Measurements from ENCODE around the gene EVI5.

EVI5 gene

GRCh38 chr1:92505015-92505692 lies 279.8 kb downstream of the EVI5 start:
- no peak for DNase-seq

GRCh38 chr1:92504291-92505014 lies 280.5 kb downstream of the EVI5 start:
- DNase-seq: no peak

GRCh38 chr1:92503926-92504285 lies 281.0 kb downstream of the EVI5 start:
- no peak for DNase-seq

- DNase-seq: no peak
Observed at GRCh38 chr1:92503043-92503925, 281.6 kb downstream of the EVI5 start.

- no peak for DNase-seq
Observed at GRCh38 chr1:92502247-92502646, 282.7 kb downstream of the EVI5 start.

GRCh38 chr1:92500552-92500951 lies 284.4 kb downstream of the EVI5 start:
- DNase-seq: no peak

GRCh38 chr1:92495392-92496063 lies 289.4 kb downstream of the EVI5 start:
- DNase-seq: no peak

GRCh38 chr1:92494485-92495141 lies 290.3 kb downstream of the EVI5 start:
- no peak for DNase-seq

- no peak for DNase-seq
Observed at GRCh38 chr1:92493139-92493538, 291.8 kb downstream of the EVI5 start.

GRCh38 chr1:92488832-92489231 lies 296.1 kb downstream of the EVI5 start:
- no peak for DNase-seq

- DNase-seq: no peak
Observed at GRCh38 chr1:92488416-92488815, 296.5 kb downstream of the EVI5 start.

- DNase-seq: no peak
Observed at GRCh38 chr1:92487078-92487605, 297.8 kb downstream of the EVI5 start.

GRCh38 chr1:92486251-92487077 lies 298.4 kb downstream of the EVI5 start, which contains the start of gene GFI1:
TSS of gene GFI1 (minus strand) at chr1:92486925. CDS start at chr1:92483487, 3,438 bp downstream.
- DNase-seq: peak; percentile 77 to 82

GRCh38 chr1:92485381-92486250 lies 299.3 kb downstream of the EVI5 start:
- DNase-seq: peak; percentile 87 to 92

- peak; percentile 78 to 81 for DNase-seq
Observed at GRCh38 chr1:92484472-92485380, 300.2 kb downstream of the EVI5 start.

GRCh38 chr1:92483610-92484471 lies 301.1 kb downstream of the EVI5 start:
- DNase-seq: peak; percentile 82 to 84

GRCh38 chr1:92482665-92483609 lies 302.0 kb downstream of the EVI5 start:
- peak; percentile 39 to 43 for DNase-seq

All from stimulated activated CD4-positive, alpha-beta T cell treated with anti-CD3 and anti-CD28 coated beads, Interleukin-2, amount 100 ng/mL, for 24 hours (primary cell).